ENCODE data around the gene CACNA1D.
"Not testable (repeated sequence)": the region's sequence is repeated elsewhere in the genome, so short reads cannot be mapped to it uniquely, and the experiment has no call there.

CACNA1D gene

GRCh38 chr3:53493963-53494791 is at the start of gene CACNA1D:
TSS of gene CACNA1D (plus strand) at chr3:53494611. CDS start at chr3:53495167, 556 bp downstream.
- no peak for DNase-seq (ENCODE audit: low read depth)

- no peak for DNase-seq (ENCODE audit: low read depth)
Measured at GRCh38 chr3:53457068-53457467, 37.3 kb upstream of the CACNA1D start.

- no peak for DNase-seq (ENCODE audit: low read depth)
Measured at GRCh38 chr3:53460326-53460725, 34.1 kb upstream of the CACNA1D start.

GRCh38 chr3:53464424-53464823 is 30.0 kb upstream of the CACNA1D start:
- DNase-seq (ENCODE audit: low read depth), result peak; percentile 26

- not testable (repeated sequence) for DNase-seq (ENCODE audit: low read depth)
Measured at GRCh38 chr3:53469758-53470157, 24.7 kb upstream of the CACNA1D start.

GRCh38 chr3:53473422-53473821 is 21.0 kb upstream of the CACNA1D start:
- DNase-seq (ENCODE audit: low read depth), result no peak

- DNase-seq (ENCODE audit: low read depth), result not testable (repeated sequence)
Measured at GRCh38 chr3:53476372-53476771, 18.0 kb upstream of the CACNA1D start.

GRCh38 chr3:53477689-53478088 is 16.7 kb upstream of the CACNA1D start:
- DNase-seq (ENCODE audit: low read depth), result not testable (repeated sequence)

GRCh38 chr3:53478166-53478830 is 16.1 kb upstream of the CACNA1D start:
- no peak for DNase-seq (ENCODE audit: low read depth)

GRCh38 chr3:53478921-53479664 is 15.3 kb upstream of the CACNA1D start:
- DNase-seq (ENCODE audit: low read depth), result no peak

GRCh38 chr3:53482227-53482626 is 12.2 kb upstream of the CACNA1D start:
- no peak for DNase-seq (ENCODE audit: low read depth)

- DNase-seq (ENCODE audit: low read depth), result no peak
Measured at GRCh38 chr3:53483821-53484220, 10.6 kb upstream of the CACNA1D start.

GRCh38 chr3:53484984-53485383 is 9.4 kb upstream of the CACNA1D start:
- DNase-seq (ENCODE audit: low read depth), result no peak

GRCh38 chr3:53485675-53486403 is 8.6 kb upstream of the CACNA1D start:
- DNase-seq (ENCODE audit: low read depth), result no peak

- DNase-seq (ENCODE audit: low read depth), result no peak
Measured at GRCh38 chr3:53486961-53487654, 7.3 kb upstream of the CACNA1D start.

- no peak for DNase-seq (ENCODE audit: low read depth)
Measured at GRCh38 chr3:53489386-53489785, 5.0 kb upstream of the CACNA1D start.

GRCh38 chr3:53489787-53490458 is 4.5 kb upstream of the CACNA1D start:
- DNase-seq (ENCODE audit: low read depth), result no peak

GRCh38 chr3:53490459-53490968 is 3.9 kb upstream of the CACNA1D start:
- DNase-seq (ENCODE audit: low read depth), result no peak

- no peak for DNase-seq (ENCODE audit: low read depth)
Measured at GRCh38 chr3:53491276-53491675, 3.1 kb upstream of the CACNA1D start.

- no peak for DNase-seq (ENCODE audit: low read depth)
Measured at GRCh38 chr3:53493595-53493962, 832 bp upstream of the CACNA1D start.

GRCh38 chr3:53495146-53495519 is 722 bp downstream of the CACNA1D start:
- DNase-seq (ENCODE audit: low read depth), result no peak
